Activated gamma-delta T cell treated with Interleukin-2 at 50 U/mL for 16 hours (primary cell): Measurements from ENCODE around the gene MEIOB.
"Not testable (repeated sequence)": the region's sequence is repeated elsewhere in the genome, so short reads cannot be mapped to it uniquely, and the experiment has no call there.

Experiments used
- DNase-seq: peaks from one replicate; pipeline ENCODE4 v3.0.0-alpha.2; 2020

The MEIOB gene, protein sequence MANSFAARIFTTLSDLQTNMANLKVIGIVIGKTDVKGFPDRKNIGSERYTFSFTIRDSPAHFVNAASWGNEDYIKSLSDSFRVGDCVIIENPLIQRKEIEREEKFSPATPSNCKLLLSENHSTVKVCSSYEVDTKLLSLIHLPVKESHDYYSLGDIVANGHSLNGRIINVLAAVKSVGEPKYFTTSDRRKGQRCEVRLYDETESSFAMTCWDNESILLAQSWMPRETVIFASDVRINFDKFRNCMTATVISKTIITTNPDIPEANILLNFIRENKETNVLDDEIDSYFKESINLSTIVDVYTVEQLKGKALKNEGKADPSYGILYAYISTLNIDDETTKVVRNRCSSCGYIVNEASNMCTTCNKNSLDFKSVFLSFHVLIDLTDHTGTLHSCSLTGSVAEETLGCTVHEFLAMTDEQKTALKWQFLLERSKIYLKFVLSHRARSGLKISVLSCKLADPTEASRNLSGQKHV

DNA sequence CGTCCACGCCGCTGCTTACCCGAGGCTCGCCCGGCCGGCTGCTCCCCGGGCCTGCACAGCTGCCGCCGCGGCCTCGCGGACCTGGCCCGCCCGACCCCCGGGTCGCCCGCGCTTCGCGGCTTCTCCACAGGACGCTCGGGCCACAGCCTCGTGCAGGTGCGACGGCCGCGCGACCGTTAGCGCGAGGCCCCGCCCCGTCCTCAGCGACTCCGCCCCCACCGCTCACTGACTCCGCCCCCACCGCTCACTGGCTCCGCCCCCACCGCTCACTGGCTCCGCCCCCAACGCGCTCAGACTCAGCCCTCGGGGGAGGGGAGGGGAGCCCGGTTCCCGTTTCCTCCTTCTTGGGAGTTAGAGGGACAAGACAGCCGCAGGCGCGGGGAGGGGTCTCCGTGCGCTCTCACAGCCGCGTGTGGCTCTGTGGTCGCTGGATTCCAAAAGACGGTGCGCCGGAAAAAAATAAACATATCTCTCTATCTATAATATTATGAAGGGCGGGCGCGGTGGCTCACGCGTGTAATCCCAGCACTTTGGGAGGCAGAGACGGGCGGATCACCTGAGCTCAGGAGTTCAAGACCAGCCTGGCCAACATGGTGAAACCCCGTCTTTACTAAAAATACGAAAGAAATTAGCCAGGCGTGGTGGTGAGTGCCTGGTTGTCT, at the start of gene MEIOB:
Gene MEIOB (minus strand): TSS at position 191 of the 662 bp plus-strand sequence. CDS start 3,989 bp downstream, outside the sequence.
- peak; percentile 14 for DNase-seq

DNA sequence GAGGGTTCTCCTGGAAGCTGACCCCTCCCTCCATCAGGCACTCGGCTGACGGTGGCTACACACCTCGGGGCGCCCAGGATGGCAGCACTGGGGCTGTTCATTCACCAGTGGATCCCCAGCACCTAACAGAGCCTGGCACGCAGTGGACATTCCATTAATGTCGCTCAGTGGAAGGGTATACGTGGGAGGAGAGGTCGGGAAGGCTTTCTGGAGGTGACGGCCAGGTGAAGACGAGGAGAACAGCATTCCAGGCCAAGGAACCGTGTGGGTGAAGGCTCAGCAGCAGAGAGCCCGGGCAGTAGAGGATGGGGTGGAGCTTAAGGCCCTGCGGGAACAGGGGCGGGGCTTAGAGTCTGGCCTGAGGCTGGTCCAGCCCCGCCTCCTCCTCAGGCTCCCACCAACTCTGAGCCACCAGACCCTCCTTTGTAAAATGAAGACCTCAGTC, 48.8 kb upstream of the MEIOB start:
- no peak for DNase-seq

DNA sequence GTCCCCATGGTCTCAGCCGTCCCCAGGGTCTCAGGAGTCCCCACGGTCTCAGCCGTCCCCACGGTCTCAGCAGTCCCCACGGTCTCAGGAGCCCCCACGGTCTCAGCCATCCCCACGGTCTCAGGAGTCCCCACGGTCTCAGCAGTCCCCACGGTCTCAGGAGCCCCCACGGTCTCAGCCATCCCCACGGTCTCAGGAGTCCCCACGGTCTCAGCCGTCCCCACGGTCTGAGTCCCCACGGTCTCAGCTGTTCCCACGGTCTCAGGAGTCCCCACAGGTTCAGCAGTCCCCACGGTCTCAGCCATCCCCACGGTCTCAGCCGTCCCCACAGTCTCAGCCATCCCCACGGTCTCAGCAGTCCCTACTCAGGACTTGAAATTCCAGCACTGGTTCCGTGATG, 48.2 kb upstream of the MEIOB start:
- not testable (repeated sequence) for DNase-seq

DNA sequence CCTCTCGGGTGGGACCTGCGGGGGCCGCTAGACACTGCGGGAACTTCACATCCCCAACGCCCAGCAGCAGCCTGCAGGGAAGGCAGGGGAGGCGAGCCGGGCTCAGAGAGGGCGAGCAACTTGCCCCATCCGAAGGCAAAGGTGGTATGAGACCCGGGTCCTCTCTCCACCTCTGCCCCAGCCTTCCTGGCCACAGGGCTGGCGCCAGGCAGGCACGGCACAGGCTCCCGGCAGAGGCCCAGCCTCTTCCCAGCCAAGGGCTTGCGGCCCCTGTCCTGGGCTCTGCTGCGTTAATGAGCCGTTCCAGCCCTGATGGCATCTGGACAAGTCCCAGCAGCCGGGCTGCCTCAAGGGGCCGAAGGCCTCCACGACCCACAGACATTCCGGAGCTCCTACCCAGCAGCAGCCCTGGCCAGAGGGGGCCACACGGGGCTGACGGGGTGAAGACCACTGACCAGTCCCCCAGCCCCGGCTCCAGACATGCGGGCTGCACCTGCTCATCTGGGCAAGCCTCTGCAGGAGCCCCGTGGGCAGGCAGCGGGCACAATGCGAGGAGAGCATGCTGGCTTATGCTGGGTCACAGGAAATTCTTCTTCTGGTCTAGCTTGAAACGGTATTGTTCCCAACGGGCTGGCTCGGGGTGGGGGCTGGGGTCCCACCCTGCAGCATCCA, 47.5 kb upstream of the MEIOB start:
- DNase-seq = no peak

DNA sequence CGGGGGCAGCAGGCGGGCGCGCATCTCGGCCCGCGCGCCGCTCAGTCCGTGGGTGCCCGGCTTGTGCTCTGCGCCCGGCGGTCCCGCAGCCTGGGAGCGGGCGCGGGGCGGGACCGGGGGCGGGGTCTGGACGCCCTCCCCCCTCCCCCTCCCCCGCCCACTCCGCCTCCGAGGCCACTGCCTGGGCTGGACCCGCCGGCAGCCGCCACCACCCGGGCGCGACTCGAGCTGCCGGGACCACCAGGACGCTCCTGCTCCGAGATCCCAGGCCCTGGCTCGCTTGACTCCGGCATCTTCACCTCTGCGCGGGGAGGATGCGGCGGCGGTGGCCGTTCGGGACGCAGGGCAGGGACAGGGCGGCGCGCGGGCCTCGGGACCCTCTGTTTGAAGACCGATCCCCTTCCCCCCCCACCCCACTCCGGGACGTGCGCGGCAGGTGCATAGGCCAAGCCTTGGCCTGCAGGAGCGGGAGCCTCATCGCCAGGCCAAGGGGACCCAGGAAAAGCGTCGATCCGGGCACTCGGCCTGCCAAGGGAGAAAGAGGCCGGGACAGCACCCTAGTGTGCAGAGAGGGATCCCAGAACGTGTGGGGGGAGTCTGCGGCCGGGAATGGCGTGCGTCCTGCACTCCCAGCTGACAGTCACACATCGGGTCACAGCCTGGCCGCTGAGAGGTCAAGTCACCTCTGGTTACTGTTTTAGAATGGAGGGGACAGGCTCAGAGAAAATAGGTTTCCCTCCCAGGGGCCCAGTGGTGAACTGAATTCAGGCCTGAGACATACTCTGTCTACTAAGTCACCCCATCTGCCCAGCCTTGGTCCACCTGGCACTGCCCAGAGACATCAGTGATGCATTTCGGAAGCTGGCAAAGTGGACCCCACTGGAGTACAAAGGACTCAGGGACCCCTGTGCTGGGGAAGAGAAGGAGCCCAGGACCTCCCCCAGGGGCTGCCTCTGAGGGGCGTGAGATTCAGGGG, 46.7 kb upstream of the MEIOB start, which contains the start of gene HS3ST6:
Gene HS3ST6 (minus strand): TSS at position 65 of the 976 bp plus-strand sequence. CDS start 92 bp downstream, outside the sequence.
- no peak for DNase-seq

DNA sequence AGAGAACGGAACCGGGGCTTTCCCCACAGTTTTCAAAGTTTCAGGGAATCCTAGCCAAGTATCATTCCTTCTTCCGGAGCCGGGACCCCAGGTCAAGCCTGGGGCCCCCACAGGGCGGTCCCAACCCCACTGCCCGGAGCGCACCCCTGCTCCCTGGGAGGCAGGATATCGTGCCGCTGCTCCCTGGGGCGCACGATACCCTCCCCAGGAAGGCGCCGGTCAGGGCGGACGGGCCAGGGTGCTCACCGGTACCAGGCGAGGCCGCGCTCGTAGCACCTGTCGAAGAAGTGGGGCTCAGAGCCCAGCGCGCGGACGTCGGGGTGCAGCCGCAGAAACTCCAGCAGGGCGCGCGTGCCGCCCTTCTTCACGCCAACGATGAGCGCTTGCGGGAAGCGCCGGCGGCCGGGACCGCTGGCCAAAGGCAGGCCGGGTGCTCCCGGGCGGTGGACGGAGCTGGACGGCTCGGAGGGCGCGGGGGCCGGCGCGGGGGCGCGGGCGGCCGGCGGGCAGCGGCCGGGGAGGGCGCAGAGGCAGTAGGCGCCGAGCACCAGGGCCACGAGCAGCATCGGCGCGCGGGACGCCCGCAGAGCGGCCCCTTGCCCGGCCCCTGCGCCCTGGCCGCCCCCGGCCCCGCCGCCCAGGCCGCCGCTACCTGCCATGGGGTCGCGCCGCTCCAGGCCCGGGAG, 45.8 kb upstream of the MEIOB start:
- DNase-seq = no peak

DNA sequence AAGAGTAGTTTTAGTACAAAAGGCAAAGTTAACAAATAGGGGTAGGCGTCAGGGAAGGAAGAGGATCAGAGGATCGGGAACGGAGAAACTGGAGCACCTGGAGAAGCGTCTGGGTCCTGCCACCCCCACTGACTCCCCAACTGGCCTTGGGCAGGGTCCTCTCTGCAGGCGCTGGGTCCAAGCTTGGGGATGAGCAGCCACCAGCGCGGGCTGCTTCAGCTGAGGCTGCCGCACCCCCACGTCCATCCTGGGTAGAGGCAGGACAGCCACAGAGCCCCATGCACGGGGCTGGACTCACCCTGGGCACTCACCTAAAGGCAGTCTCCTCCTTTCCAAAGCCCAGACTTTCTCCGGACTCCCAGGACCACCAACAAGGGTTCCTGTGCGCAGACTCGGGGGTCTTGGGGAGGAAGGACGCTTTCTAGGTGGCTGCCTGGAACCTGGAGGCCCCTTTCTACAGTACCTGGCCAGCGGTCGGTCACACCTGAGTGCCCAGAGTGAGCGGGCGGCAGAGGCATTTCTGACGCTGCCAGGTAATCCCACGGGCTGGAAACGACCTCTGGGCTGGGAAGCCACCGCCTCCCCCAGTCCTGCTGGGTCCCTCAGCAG, 45.2 kb upstream of the MEIOB start:
- no peak for DNase-seq

DNA sequence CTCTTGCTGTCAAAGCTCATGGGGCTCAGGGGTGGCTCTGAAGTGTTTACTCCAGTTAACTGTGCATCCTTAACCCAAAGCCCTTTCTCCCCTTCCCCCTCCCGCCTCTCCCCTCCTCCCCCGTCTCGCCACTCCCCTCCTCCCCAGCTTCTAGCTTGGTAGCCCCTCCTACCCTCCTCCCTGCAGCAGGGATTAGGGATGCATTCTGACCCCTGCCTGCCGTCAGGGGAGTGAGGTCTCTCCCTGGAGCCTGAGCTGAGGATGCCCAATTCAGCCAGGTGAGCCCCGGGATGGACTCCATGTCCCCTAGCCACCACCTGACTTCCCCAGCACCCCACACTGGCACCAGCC, 44.7 kb upstream of the MEIOB start:
- no peak for DNase-seq

DNA sequence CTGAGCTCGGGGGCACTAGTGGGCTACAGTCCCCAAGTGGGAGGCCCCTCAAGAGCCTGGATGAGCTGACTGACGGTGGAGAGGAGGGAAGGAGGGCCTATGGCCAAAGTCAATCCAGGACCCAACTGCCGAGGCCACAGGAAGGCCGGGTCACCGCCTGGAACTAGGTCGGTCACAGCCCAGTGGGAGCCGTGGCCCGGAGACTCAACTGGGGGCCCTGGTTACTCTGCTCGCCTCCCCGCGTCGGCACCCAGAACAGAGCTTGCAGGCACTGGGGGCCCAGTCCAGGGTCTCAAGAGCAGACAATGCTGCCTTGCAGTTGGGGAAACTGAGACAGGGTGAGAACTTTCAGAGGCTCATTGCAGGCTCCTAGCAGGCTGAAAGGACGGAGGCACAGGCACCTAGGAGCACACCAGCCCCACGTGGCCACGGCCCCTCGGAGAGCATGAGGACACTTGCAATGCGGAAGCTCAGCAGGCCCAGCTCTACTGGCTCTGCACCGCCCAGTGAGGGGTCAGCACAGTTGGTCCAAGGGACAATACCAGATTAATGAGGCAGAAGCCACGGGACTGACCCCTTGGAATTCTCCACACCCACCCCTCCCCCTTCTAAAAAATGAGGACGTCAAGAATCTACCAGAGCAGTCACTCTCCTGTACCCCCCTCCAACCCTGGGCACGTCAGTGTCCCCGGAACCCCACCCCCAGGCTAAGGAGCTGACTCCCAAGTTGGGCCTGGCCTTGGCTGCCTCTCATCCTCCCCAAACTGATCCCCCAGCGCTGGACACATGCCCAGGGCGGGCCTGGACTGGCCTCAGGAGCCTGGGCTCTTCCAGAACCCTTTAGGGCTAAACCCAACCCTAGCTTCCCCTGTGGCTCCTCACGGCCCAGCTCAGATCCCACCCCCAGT, 44.0 kb upstream of the MEIOB start:
- DNase-seq = no peak

DNA sequence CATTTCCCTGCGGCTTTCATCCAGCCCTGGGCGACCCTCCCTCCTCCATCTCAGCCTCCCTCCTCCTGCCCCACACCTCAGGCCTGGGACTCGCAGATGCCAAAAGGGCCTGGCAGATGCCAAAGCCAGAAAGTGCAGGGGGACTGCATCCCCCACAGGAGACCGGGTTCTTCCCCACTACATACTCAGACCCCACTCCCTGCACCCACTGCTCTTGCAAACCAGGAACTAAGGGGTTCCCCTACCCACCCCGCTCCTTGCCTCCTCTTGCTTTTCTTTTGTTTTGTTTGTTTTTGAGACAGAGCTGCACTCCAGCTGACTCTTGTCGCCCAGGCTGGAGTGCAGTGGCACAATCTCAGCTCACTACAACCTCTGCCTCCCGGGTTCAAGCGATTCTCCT, 43.0 kb upstream of the MEIOB start:
- no peak for DNase-seq

DNA sequence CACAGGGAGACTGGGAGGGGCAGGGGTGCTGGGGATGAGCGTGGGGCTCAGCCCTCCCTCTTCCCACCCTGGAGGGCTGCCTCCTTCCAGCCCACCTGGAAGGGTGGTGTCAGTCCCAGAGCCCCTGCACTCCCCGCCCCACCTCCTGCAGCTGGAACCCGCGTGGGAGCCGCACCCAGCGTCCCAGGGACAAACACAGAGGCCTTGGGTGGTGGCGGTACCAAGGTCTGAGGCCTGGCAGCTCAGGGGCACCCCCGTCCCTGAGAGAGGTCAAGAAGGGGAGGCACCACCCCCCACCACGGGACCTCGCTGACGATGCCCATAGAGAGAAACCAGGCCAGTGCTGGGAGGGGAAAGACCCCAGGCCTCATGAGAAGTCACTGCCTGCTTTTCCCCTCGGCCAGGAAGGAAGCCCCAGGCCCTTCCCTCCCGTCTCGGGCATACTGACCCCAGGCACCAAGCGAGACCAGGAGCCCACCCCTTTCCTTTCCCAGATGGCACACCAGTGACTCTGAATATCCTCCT, 42.2 kb upstream of the MEIOB start:
- no peak for DNase-seq

DNA sequence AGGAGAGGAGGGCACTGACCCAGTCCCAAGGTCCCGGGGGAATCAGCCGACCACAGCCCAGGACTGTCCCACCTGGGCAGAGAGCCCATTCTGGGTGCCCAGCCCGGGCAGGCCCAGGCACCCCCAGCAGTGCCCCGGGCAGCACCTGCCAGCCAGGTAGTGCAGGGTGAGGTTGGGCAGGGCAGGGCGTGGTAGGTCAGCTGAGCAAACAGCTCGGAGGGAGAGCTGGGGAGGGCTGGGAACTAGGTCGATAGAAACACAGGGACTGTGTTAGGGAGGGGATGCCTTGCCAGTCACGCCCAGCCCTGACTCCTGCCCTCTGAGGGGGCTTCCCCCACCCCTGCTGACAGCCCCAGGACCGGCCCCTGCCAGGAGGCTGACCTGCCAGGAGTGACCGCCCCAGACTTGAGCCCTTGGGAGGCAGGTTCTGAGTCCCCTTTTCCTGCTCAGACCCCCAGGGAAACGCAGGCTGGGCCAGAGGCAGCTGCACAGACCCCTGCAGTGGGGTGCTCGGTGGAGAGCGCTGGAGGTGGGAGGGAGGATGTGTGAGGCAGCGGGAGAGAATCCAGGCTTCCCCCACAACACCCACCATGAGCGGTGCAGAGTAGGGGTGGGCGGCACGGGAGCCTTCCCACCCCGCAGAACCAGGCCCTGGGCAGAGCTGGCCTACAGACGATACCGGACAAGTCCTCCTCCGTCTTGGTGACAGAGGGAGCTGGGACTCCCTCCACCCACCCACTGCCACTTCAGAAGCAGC, 41.5 kb upstream of the MEIOB start:
- DNase-seq = no peak

DNA sequence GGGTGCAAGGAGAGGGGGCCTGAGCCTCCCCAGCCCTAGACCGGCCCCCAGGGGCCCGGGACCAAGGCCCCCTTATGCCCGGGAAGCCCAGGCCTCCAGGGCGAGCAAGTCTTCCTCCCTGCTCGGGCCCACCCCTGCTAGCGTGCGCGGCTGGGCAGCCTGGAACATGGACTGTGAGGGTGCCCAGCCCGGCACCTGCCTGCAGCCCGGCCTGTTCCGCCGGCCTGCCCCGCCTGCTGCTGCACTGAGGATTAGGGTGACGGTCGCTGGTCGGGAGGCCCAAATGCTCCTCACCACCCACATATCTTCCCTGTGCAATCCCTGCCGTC, 40.2 kb upstream of the MEIOB start:
- DNase-seq = no peak

DNA sequence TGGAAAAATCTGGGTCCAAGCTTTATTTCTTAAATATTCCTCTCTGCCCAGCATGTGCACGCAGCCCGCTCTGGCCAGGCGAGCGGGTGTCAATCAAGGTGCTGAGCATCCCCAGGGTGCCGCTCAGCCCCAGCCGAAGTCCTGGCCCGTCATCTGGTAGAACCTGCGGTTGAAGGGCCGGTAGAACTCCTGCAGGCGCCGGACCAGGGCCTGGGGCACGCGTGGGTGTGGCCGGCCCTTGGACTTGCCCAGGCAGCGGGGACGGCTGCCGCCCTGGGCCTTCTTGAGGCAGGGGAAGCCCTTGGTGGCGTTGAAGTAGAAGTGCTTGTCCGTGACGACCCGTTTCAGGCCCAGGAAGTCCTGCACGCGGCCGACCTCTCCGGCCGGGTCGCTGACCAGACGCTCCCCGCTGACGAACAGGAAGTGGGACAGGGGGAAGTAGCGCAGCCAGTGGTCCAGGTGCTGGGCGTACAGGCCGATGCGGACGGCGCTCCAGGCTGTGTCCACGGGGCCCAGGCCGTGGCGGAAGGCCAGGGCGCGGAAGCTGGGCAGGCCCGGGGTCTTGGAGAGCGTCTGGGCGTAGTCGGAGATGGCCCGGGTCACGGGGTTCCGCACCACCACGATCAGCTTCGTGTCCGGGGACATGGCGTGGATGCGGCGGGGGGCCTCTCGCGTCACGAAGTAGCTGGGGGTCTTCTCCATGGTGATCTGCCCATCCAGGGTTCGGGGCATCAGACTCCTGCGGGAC, 39.7 kb upstream of the MEIOB start:
- DNase-seq = no peak

DNA sequence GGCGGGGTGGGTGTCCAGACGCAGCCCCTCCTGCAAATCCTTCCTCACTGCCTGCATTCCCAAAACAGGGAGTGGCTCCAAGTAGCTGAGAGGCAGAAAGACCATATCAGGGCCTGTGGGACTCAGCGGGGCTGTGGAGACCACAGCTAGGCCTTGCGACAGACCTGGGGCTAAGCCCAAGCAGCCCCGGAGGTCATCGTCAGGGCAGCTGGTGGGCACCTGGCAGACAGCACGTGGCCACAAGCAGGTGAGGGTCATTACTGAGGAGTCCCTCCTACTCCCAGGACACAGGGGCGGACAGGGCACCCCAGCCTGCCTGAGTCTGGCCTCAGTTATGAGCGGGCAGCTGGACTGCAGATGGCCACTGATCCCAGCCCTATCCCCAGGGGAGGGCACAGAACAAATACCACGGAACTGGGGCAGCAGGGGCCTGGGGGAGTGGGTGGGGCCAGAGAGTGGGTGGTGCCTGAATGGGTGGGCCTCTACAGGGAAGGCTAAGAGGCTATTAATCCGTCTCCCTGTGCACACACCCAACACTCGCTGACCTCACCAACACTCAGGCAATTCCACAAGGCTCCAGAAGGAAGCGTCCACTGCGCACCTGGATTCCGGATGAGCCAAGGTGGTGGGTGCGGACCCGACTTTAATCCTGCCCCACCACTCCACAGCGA, 37.7 kb upstream of the MEIOB start:
- DNase-seq = no peak

DNA sequence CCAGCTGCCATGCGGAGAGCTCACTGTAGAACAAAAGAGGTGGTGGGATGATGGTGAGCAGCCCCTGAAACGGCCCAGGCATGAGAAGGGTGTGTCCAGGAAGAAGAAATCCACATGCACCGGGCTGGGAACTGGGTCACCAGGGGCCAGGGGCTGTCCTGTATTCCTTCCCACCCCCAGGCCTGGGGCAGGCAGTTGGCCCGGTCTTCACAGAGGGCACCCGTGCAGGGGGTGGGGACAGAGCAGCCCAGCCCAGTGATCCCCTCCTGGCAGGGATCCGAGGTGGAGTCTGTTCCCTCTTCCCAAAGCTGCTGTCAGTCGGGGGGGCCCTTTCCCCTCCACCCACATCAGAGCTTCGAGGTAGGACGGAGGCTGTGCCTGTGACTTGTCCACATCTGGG, 37.0 kb upstream of the MEIOB start:
- DNase-seq = no peak

DNA sequence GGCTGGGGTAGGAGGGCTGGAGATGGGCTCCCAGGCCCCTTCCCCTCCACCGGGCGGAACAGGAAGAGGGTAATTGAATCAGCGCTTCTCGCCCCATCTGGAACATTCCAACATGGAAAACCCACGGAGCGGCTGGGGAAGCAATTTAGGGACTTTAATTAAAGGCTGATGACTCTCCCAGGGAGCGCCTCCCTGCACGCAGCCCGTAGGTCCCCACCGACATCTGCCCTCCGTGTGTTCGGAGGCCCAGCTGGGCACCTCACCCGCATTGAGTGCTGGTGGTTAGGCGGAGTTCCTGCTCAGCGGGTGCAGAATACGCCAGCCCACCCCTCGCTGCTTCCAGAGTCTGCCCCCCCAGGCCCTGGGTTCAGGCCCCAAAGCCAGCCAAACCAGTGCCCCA, 36.2 kb upstream of the MEIOB start:
- no peak for DNase-seq
